Nephron (organoid): ENCODE measurements around the gene STUM.

Experiments
- H3K27ac Mint-ChIP-seq, 3 experiments: 2 replicates each; pipeline ENCODE4 v1.8.0; 2020; ENCODE audit warnings: mixed read lengths in 3 of 3, mild to moderate bottlenecking in 2 of 3, moderate library complexity in 1 of 3
- H3K27me3 Mint-ChIP-seq: 2 replicates; pipeline ENCODE4 v1.8.0; 2021; ENCODE audit warnings: low read depth, mild to moderate bottlenecking, moderate library complexity, mixed read lengths
- H3K36me3 Mint-ChIP-seq: 2 replicates; pipeline ENCODE4 v1.8.0; 2020; ENCODE audit warnings: low read depth, mixed read lengths
- H3K4me1 Mint-ChIP-seq: 2 replicates; pipeline ENCODE4 v1.8.0; 2020; ENCODE audit warnings: mixed read lengths
- H3K4me3 Mint-ChIP-seq, 3 experiments: 2 replicates each; pipeline ENCODE4 v1.8.0; 2020; ENCODE audit warnings: mild to moderate bottlenecking in 3 of 3, mixed read lengths in 3 of 3, moderate library complexity in 2 of 3
- H3K9me3 Mint-ChIP-seq: 2 replicates; pipeline ENCODE4 v1.8.0; 2020; ENCODE audit warnings: mixed read lengths
- TF ChIP-seq, protein P1 (sequence below), 3 experiments: fragments of 200-600 bp; sonication (generic); IDR thresholded peaks; one replicate each; pipeline ENCODE4 v1.5.0; 2021; ENCODE audit warnings: antibody characterized with exemption in 3 of 3; ENCODE audit not compliant: unreplicated experiment in 3 of 3

STUM gene

GRCh38 chr1:226626577-226626956, 78.0 kb downstream of the STUM start:
- Mint-ChIP-seq H3K9me3 (peaks cover 5% of the 10 kb centered on the region), H3K4me1 (peaks cover 29% of the 10 kb centered on the region), H3K36me3 (no peaks in the 10 kb centered on the region), H3K4me3 (no peak overlapping the region), H3K27ac (no peak overlapping the region), H3K27me3 (peaks cover 15% of the 10 kb centered on the region)
- TF ChIP-seq, protein P1, sequence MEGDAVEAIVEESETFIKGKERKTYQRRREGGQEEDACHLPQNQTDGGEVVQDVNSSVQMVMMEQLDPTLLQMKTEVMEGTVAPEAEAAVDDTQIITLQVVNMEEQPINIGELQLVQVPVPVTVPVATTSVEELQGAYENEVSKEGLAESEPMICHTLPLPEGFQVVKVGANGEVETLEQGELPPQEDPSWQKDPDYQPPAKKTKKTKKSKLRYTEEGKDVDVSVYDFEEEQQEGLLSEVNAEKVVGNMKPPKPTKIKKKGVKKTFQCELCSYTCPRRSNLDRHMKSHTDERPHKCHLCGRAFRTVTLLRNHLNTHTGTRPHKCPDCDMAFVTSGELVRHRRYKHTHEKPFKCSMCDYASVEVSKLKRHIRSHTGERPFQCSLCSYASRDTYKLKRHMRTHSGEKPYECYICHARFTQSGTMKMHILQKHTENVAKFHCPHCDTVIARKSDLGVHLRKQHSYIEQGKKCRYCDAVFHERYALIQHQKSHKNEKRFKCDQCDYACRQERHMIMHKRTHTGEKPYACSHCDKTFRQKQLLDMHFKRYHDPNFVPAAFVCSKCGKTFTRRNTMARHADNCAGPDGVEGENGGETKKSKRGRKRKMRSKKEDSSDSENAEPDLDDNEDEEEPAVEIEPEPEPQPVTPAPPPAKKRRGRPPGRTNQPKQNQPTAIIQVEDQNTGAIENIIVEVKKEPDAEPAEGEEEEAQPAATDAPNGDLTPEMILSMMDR (IDR thresholded peaks at IDR 0.05; ENCODE audit: unreplicated experiment in 3 of 3), result peak; percentile 80 to 91 (median 81)

GRCh38 chr1:226627050-226627755, 78.6 kb downstream of the STUM start:
- Mint-ChIP-seq H3K9me3 (no peaks in the 10 kb centered on the region), H3K27me3 (peaks cover 15% of the 10 kb centered on the region), H3K27ac (no peak overlapping the region), H3K4me3 (no peak overlapping the region), H3K4me1 (peaks cover 36% of the 10 kb centered on the region), H3K36me3 (no peaks in the 10 kb centered on the region)
- TF ChIP-seq, protein P1 (IDR thresholded peaks at IDR 0.05; ENCODE audit: unreplicated experiment in 3 of 3), result no peak

- Mint-ChIP-seq H3K9me3 (no peaks in the 10 kb centered on the region), H3K36me3 (no peaks in the 10 kb centered on the region), H3K27me3 (peaks cover 15% of the 10 kb centered on the region), H3K4me3 (no peak overlapping the region), H3K27ac (peak overlapping the region in 2 of 3 experiments; percentile 25 to 73), H3K4me1 (peaks cover 42% of the 10 kb centered on the region)
- TF ChIP-seq, protein P1 (IDR thresholded peaks at IDR 0.05; ENCODE audit: unreplicated experiment in 3 of 3), result no peak
These were observed 79.5 kb downstream of the STUM start for GRCh38 chr1:226627924-226628611.

- Mint-ChIP-seq H3K4me1 (peaks cover 42% of the 10 kb centered on the region), H3K36me3 (no peaks in the 10 kb centered on the region), H3K27me3 (peaks cover 18% of the 10 kb centered on the region), H3K4me3 (no peak overlapping the region), H3K9me3 (no peaks in the 10 kb centered on the region), H3K27ac (peak overlapping the region; percentile 12 to 73 (median 16))
- TF ChIP-seq, protein P1 (IDR thresholded peaks at IDR 0.05; ENCODE audit: unreplicated experiment in 3 of 3), result no peak
These were observed 80.1 kb downstream of the STUM start for GRCh38 chr1:226628612-226629155.

DNA sequence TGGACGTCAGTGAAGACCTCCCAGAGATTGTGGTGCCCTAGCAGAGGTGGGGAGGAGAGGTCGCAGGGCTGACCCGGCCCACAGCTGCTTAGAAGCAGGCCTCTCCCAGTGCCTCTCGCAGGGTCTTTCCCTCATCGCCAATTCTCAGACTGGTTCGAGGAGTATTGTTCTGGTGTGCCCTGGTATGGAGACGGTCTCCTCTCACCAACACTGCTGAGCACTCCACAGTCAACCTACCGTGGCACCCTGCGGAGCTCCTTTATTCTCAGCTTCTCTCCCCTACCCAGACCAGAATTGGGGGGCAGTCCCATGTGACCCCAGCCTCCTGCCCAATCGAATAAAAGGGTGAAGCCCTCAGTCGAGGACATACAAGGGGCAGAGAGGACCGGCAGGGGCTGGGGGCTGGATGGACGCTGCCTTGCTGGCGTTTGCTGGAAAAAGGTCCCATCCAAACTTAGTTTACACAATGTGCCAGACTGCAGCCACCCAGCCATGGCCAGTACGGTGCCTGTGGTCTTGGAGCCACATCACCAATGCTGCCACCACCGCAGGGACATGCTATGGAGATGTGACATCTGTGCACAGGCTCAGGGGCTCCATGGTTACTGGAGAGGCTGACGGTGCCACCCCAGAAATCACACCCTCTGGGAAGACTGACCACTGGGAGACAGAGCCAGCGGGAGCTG, 80.8 kb downstream of the STUM start:
- no peaks in the 10 kb centered on the region for H3K9me3 Mint-ChIP-seq
- H3K27me3 Mint-ChIP-seq, result peaks cover 18% of the 10 kb centered on the region
- peak overlapping the region in 1 of 3 experiments; percentile 73 for H3K27ac Mint-ChIP-seq
- no peak overlapping the region for H3K4me3 Mint-ChIP-seq
- peaks cover 42% of the 10 kb centered on the region for H3K4me1 Mint-ChIP-seq
- H3K36me3 Mint-ChIP-seq, result no peaks in the 10 kb centered on the region
- TF ChIP-seq, protein P1 (IDR thresholded peaks at IDR 0.05; ENCODE audit: unreplicated experiment in 3 of 3), result no peak
